ENCODE results near the gene ARMC6. TPM values are rescaled to one million over a fixed set of nuclear protein-coding genes. Genes with fewer than 3 reads are reported as not detected.

The ARMC6 gene
- total RNA-seq, 4 donors from 2014 or later: 14.4 to 34.9 (median 26.0) TPM

- Histone ChIP-seq H3K4me1 (no peaks in the 10 kb centered on the region), H3K27ac (no peak overlapping the region), H3K36me3 (peaks cover 69% of the 10 kb centered on the region), H3K27me3 (no peaks in the 10 kb centered on the region), H3K4me3 (no peak overlapping the region), H3K9me3 (no peaks in the 10 kb centered on the region)
- 85% methylated on average over 14 of the region's 25 CpGs for WGBS
- no peak for DNase-seq (ENCODE audit: low spot score in 2 of 2)
- peak; percentile 47 to 55 for TF ChIP-seq CTCF (IDR thresholded peaks at IDR 0.05)
- no peak for TF ChIP-seq EP300 (IDR thresholded peaks at IDR 0.05)
Measured at GRCh38 chr19:19053508-19054314, 20.3 kb downstream of the ARMC6 start.

- no peak overlapping the region for H3K27ac ChIP-seq
- H3K27me3 ChIP-seq: no peaks in the 10 kb centered on the region
- H3K4me1 ChIP-seq: no peaks in the 10 kb centered on the region
- no peak for DNase-seq (ENCODE audit: low spot score in 2 of 2)
- 94% methylated on average over 15 of the region's 15 CpGs for WGBS
- H3K4me3 ChIP-seq: no peak overlapping the region
- TF ChIP-seq EP300 (IDR thresholded peaks at IDR 0.05): no peak
- TF ChIP-seq POLR2AphosphoS5 (IDR thresholded peaks at IDR 0.05): no peak
- TF ChIP-seq CTCF (IDR thresholded peaks at IDR 0.05): no peak
- no peak for TF ChIP-seq POLR2A (IDR thresholded peaks at IDR 0.05)
- peaks cover 74% of the 10 kb centered on the region for H3K36me3 ChIP-seq
- no peaks in the 10 kb centered on the region for H3K9me3 ChIP-seq
Measured at GRCh38 chr19:19054315-19054938, 21.0 kb downstream of the ARMC6 start.

GRCh38 chr19:19054939-19055440, 21.6 kb downstream of the ARMC6 start:
- WGBS: 96% methylated on average over 5 of the region's 19 CpGs
- Histone ChIP-seq H3K27me3 (no peaks in the 10 kb centered on the region), H3K9me3 (no peaks in the 10 kb centered on the region), H3K4me3 (no peak overlapping the region), H3K4me1 (no peaks in the 10 kb centered on the region), H3K36me3 (peaks cover 70% of the 10 kb centered on the region), H3K27ac (no peak overlapping the region)
- no peak for DNase-seq (ENCODE audit: low spot score in 2 of 2)
- TF ChIP-seq POLR2AphosphoS5 (IDR thresholded peaks at IDR 0.05): no peak
- TF ChIP-seq EP300 (IDR thresholded peaks at IDR 0.05): no peak
- no peak for TF ChIP-seq POLR2A (IDR thresholded peaks at IDR 0.05)
- no peak for TF ChIP-seq CTCF (IDR thresholded peaks at IDR 0.05)

- Histone ChIP-seq H3K27me3 (no peaks in the 10 kb centered on the region), H3K36me3 (peaks cover 65% of the 10 kb centered on the region), H3K9me3 (no peaks in the 10 kb centered on the region), H3K4me1 (no peaks in the 10 kb centered on the region), H3K27ac (no peak overlapping the region), H3K4me3 (no peak overlapping the region)
- TF ChIP-seq POLR2AphosphoS5 (IDR thresholded peaks at IDR 0.05) (no peak), POLR2A (IDR thresholded peaks at IDR 0.05) (no peak)
- no peak for DNase-seq (ENCODE audit: low spot score in 2 of 2)
- 97% methylated on average over 3 of the region's 13 CpGs for WGBS
Measured at GRCh38 chr19:19055701-19056100, 22.3 kb downstream of the ARMC6 start.

GRCh38 chr19:19056636-19057275, 23.4 kb downstream of the ARMC6 start:
- Histone ChIP-seq H3K36me3 (peaks cover 59% of the 10 kb centered on the region), H3K27me3 (no peaks in the 10 kb centered on the region), H3K27ac (no peak overlapping the region), H3K4me1 (peaks cover 5% of the 10 kb centered on the region), H3K4me3 (no peak overlapping the region), H3K9me3 (no peaks in the 10 kb centered on the region)
- no peak for TF ChIP-seq EP300 (IDR thresholded peaks at IDR 0.05)
- TF ChIP-seq CTCF (IDR thresholded peaks at IDR 0.05): no peak
- no peak for TF ChIP-seq POLR2A (IDR thresholded peaks at IDR 0.05)
- TF ChIP-seq POLR2AphosphoS5 (IDR thresholded peaks at IDR 0.05): no peak
- 87% methylated on average over 3 of the region's 9 CpGs for WGBS
- DNase-seq (ENCODE audit: low spot score in 2 of 2): no peak

Data from suprapubic skin (tissue), 4 donors.